ENCODE data around the gene DRAXIN. TPM values are rescaled to one million over a fixed set of nuclear protein-coding genes. Genes with fewer than 3 reads are reported as not detected.

Gene DRAXIN
- total RNA-seq, 2 donors from 2014 or later: 0.35 TPM; not detected in 1

- no peak for TF ChIP-seq CTCF (IDR thresholded peaks at IDR 0.05)
- Histone ChIP-seq H3K9me3 (no peaks in the 10 kb centered on the region), H3K4me3 (no peak overlapping the region), H3K27ac (no peak overlapping the region), H3K27me3 (replicated peaks; ENCODE audit: insufficient read depth) (no peaks in the 10 kb centered on the region), H3K4me1 (ENCODE audit: control insufficient read depth in 1 of 2, low read depth in 2 of 2) (peaks cover 0 to 9% of the 10 kb centered on the region in 2 donors), H3K36me3 (peaks cover 8% of the 10 kb centered on the region)
- DNase-seq (ENCODE audit: low spot score) (no peak), ATAC-seq (ENCODE audit: insufficient number of reproducible peaks, low FRiP score, low read depth) (no peak)
Measured at GRCh38 chr1:11668516-11668915, 23.0 kb upstream of the DRAXIN start.

- TF ChIP-seq CTCF (IDR thresholded peaks at IDR 0.05): no peak
- Histone ChIP-seq H3K4me3 (no peak overlapping the region), H3K27ac (no peak overlapping the region), H3K9me3 (no peaks in the 10 kb centered on the region), H3K36me3 (peaks cover 20% of the 10 kb centered on the region), H3K27me3 (replicated peaks; ENCODE audit: insufficient read depth) (no peaks in the 10 kb centered on the region), H3K4me1 (ENCODE audit: control insufficient read depth in 1 of 2, low read depth in 2 of 2) (peaks cover 0 to 5% of the 10 kb centered on the region in 2 donors)
- no peak for DNase-seq (ENCODE audit: low spot score)
- no peak for ATAC-seq (ENCODE audit: insufficient number of reproducible peaks, low FRiP score, low read depth)
Measured at GRCh38 chr1:11670747-11671146, 20.8 kb upstream of the DRAXIN start.

- DNase-seq (ENCODE audit: low spot score) (no peak), ATAC-seq (ENCODE audit: insufficient number of reproducible peaks, low FRiP score, low read depth) (no peak)
- Histone ChIP-seq H3K27ac (no peak overlapping the region), H3K4me1 (ENCODE audit: control insufficient read depth in 1 of 2, low read depth in 2 of 2) (peaks cover 0 to 5% of the 10 kb centered on the region in 2 donors), H3K4me3 (no peak overlapping the region), H3K27me3 (replicated peaks; ENCODE audit: insufficient read depth) (no peaks in the 10 kb centered on the region), H3K9me3 (no peaks in the 10 kb centered on the region), H3K36me3 (peaks cover 21% of the 10 kb centered on the region)
- no peak for TF ChIP-seq CTCF (IDR thresholded peaks at IDR 0.05)
Measured at GRCh38 chr1:11671205-11671543, 20.3 kb upstream of the DRAXIN start.

- DNase-seq (ENCODE audit: low spot score): no peak
- Histone ChIP-seq H3K36me3 (peaks cover 21% of the 10 kb centered on the region), H3K9me3 (no peaks in the 10 kb centered on the region), H3K27me3 (replicated peaks; ENCODE audit: insufficient read depth) (no peaks in the 10 kb centered on the region), H3K27ac (no peak overlapping the region), H3K4me1 (ENCODE audit: control insufficient read depth in 1 of 2, low read depth in 2 of 2) (peaks cover 0 to 5% of the 10 kb centered on the region in 2 donors), H3K4me3 (no peak overlapping the region)
- ATAC-seq (ENCODE audit: insufficient number of reproducible peaks, low FRiP score, low read depth): no peak
- no peak for TF ChIP-seq CTCF (IDR thresholded peaks at IDR 0.05)
Measured at GRCh38 chr1:11671544-11672286, 19.8 kb upstream of the DRAXIN start.

GRCh38 chr1:11673089-11673769 lies 18.3 kb upstream of the DRAXIN start:
- Histone ChIP-seq H3K4me3 (no peak overlapping the region), H3K9me3 (no peaks in the 10 kb centered on the region), H3K36me3 (peaks cover 21% of the 10 kb centered on the region), H3K4me1 (ENCODE audit: control insufficient read depth in 1 of 2, low read depth in 2 of 2) (no peaks in the 10 kb centered on the region), H3K27me3 (replicated peaks; ENCODE audit: insufficient read depth) (no peaks in the 10 kb centered on the region), H3K27ac (no peak overlapping the region)
- DNase-seq (ENCODE audit: low spot score): no peak
- ATAC-seq (ENCODE audit: insufficient number of reproducible peaks, low FRiP score, low read depth): no peak
- no peak for TF ChIP-seq CTCF (IDR thresholded peaks at IDR 0.05)

Data from thoracic aorta (tissue), 2 donors.